HG02852 (cell line): ENCODE data around the gene TCOF1.
A peak's percentile ranks its signal among the peaks of the same experiment; 100 is the strongest.

ENCODE experiments used
- ATAC-seq: cut with Tn5 transposase; IDR thresholded peaks from one replicate; pipeline ENCODE4 v1.9.1; 2021; ENCODE audit warnings: mild to moderate bottlenecking, moderate library complexity; ENCODE audit not compliant: unreplicated experiment

The TCOF1 gene

GRCh38 chr5:150446088-150446487 lies 88.6 kb downstream of the TCOF1 start:
- ATAC-seq: no peak

DNA sequence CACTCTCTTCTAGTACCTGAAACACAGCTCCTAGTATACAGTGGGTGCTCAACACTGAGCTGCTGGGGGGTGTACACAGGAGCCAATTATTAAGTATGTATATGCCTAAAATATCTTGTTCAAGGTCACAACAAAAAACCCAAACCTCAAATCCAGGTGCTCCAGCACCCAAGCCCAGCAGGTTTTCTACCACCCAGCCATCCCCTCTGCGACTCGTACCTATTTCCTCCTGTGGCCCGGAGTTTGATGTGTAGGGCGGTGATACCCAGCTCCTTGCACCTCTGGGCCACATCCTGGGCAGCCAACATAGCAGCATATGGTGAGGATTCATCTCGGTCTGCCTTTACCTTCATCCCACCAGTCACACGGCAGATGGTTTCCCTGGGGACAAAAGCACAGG lies 89.1 kb downstream of the TCOF1 start:
- ATAC-seq: no peak

DNA sequence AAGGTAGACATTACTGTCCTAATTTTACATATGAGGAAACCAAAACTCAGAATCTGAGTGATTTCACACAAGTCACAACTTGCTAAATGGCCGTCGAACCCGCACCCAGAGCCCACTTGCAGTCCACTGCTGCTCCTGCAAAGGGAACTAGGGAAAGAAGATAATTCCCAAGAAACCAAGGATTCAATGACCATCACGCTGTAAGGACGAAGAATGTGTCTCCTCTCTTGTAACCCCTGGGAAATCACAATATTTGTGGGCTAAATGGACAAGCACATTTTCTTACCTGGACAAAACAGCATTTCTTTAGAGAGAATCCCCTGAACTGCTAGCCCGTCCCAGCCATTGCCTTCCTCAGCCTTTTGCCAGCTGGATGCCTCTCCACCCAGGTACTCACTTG lies 89.7 kb downstream of the TCOF1 start:
- ATAC-seq: no peak

DNA sequence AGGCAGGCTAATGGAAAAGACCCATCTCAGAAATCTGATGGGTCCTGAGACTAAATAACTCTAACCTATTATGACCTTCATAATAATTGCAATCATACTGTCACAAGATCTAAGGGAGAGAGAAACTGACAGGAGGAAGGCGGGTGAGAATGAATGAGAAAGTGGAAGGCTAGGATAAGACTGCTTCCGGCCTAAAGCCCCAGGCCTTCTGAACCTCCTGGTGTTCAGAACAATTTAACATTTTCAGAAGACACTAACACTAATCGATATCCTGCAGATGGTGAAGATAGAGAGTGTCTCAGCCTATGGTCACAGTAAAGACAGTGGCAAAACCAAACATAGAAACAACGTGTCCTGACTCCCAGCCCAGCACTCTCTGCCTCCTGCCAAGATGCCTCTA lies 90.8 kb downstream of the TCOF1 start:
- ATAC-seq: no peak

GRCh38 chr5:150448952-150449516 lies 91.5 kb downstream of the TCOF1 start:
- ATAC-seq: peak; percentile 32
